Measurements from ENCODE around the gene CD180.

- TF ChIP-seq POLR2AphosphoS5 (IDR thresholded peaks at IDR 0.05; ENCODE audit: low read depth, low read length) (no peak), SIN3A (IDR thresholded peaks at IDR 0.05; ENCODE audit: borderline replicate concordance, insufficient read depth, low read depth, low read length) (no peak), REST (IDR thresholded peaks at IDR 0.05; ENCODE audit: insufficient read depth in 1 of 2, low read depth in 2 of 2, low read length in 1 of 2) (no peak), TCF7L2 (IDR thresholded peaks at IDR 0.05; ENCODE audit: low read depth, low read length) (no peak)
- TF ChIP-seq, protein P1, sequence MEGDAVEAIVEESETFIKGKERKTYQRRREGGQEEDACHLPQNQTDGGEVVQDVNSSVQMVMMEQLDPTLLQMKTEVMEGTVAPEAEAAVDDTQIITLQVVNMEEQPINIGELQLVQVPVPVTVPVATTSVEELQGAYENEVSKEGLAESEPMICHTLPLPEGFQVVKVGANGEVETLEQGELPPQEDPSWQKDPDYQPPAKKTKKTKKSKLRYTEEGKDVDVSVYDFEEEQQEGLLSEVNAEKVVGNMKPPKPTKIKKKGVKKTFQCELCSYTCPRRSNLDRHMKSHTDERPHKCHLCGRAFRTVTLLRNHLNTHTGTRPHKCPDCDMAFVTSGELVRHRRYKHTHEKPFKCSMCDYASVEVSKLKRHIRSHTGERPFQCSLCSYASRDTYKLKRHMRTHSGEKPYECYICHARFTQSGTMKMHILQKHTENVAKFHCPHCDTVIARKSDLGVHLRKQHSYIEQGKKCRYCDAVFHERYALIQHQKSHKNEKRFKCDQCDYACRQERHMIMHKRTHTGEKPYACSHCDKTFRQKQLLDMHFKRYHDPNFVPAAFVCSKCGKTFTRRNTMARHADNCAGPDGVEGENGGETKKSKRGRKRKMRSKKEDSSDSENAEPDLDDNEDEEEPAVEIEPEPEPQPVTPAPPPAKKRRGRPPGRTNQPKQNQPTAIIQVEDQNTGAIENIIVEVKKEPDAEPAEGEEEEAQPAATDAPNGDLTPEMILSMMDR (IDR thresholded peaks at IDR 0.05) = no peak
These were observed 14.9 kb downstream of the CD180 start for GRCh38 chr5:67181648-67182221.
